ENCODE measurements around the gene SCGB3A2.
"Not testable (repeated sequence)": the region's sequence is repeated elsewhere in the genome, so short reads cannot be mapped to it uniquely, and the experiment has no call there.

The SCGB3A2 gene

DNA sequence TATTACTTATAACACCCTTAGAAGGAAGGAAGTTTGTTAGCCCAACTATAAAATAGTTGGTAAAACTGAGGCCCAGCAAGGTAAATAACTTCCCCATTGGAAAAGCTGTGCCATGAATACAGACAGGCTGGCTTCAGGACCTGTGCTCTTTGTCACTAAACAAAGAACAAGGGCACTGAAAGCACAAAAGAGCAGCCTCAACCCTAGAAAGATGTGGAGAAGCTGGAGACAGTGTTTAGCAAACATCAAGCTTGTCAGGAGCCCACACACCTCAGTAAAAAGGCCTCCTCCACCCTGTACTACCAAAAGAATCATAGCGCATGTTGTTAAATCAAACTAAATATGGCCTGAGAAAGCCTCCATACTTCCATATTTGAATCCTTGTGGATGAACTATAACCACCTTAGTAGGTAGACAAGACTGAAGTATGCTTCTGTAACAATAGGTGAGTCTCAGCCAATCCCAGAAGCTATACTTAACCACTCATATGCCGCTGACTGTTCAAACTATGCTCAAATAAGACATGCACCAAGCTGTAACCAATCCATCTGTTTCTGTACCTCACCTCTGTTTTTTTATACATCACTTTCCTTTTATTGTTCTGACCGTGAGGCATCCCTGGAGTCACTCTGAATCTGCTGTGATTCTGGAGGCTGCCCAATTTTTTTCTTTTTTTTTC is 18.4 kb upstream of the SCGB3A2 start:
- DNase-seq (ENCODE audit: extremely low spot score, insufficient read length, low read depth) = no peak
- FAIRE-seq = no peak

GRCh38 chr5:147860641-147861025 is 17.9 kb upstream of the SCGB3A2 start:
- no peak for FAIRE-seq

DNA sequence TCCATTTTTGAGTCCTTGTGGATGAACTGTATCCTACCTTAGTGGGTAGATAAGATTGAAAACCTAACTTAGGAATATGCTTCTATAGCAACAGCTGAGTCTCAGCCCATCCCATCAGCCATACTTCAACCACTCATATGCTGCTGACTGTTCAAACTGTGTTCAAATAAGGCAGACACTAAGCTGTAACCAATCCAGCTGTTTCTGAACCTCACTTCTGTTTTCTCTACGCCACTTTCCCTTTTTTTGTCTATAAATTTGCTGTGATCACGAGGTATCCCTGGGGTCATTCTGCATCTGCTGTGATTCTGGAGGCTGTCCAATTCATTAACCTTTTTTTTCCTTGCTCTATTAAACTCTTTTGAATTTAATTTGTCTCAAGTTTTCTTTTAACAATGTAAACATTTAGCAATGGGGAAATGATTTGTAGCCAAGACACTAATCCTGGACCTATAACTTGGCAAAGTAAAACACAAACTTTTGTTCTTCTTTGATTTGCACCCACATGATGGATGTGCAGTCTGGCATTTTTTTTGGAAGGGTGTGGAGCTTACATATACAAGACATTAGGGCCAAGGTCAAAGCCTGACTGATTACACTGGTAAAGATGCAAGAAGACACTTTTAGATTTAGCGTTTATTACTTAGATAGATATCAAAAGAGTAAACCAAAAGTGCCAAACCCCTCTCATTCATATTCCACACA is 14.9 kb upstream of the SCGB3A2 start:
- DNase-seq (ENCODE audit: extremely low spot score, insufficient read length, low read depth) (no peak), FAIRE-seq (no peak)

More at GRCh38 chr5:147860641-147861025, 17.9 kb upstream of the SCGB3A2 start:
- DNase-seq (ENCODE audit: extremely low spot score, insufficient read length, low read depth) = no peak

GRCh38 chr5:147869112-147869511 is 9.4 kb upstream of the SCGB3A2 start:
- FAIRE-seq (no peak), DNase-seq (ENCODE audit: extremely low spot score, insufficient read length, low read depth) (no peak)

- not testable (repeated sequence) for DNase-seq (ENCODE audit: extremely low spot score, insufficient read length, low read depth); FAIRE-seq
Measured at GRCh38 chr5:147869892-147870291, 8.6 kb upstream of the SCGB3A2 start.

- DNase-seq (ENCODE audit: extremely low spot score, insufficient read length, low read depth); FAIRE-seq: not testable (repeated sequence)
Measured at GRCh38 chr5:147871980-147872549, 6.4 kb upstream of the SCGB3A2 start.

DNA sequence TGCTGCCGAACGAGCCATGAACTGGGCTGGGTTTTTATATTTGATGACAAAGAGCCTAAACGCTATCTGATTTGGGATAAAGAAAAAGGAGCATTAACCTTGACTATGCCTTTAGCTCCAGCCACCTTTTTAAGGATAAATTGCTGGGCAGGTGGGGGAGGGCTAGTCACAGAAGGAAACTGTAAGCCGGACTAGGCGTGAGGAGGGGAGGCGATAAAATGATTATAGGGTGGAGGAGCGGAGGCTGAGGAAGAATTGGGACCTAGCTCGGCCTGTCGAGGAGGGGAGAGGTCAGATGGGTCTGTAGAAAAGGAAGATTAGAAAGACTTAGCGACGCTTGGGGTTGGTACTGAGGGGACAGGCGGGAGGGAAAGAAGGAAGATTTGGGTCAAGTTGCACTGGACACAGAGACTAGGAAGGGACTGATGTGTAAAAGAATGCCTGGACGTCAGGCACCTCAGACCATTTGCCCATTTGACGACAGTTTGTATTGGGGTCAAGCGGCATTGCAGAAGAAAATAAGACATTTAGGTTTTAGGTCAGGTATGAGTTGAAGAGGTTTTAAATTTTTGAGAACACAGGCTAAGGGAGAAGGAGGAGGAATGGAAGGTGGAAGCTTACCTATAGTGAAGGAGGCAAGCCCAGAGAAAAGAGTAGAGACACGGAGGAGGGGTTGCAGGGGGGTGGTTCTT is 5.6 kb upstream of the SCGB3A2 start:
- FAIRE-seq; DNase-seq (ENCODE audit: extremely low spot score, insufficient read length, low read depth): not testable (repeated sequence)

GRCh38 chr5:147874118-147874875 is 4.2 kb upstream of the SCGB3A2 start:
- DNase-seq (ENCODE audit: extremely low spot score, insufficient read length, low read depth); FAIRE-seq: not testable (repeated sequence)

DNA sequence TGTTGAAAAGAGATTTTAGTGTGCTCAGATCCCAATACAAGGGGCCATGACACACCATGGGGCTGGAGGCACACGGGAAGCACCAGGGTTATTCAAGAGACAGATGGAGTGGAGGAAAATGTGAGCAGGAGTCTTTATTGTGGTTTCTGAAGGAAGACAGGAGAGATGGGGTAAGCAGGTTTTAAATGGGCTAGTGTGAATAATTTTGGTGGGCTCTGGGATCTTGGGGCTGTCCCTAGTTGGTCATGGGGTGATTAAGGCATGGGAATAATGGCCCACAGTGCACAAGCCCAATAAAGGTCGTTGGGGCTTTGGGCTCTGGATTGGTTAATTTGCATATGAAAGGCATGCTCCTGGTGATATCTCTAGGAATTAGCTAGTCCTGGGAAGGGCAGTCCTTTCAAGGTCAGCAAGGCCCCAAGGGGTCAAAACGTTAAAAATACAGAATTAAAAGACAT is 3.6 kb upstream of the SCGB3A2 start:
- FAIRE-seq = no peak
- DNase-seq (ENCODE audit: extremely low spot score, insufficient read length, low read depth) = no peak

GRCh38 chr5:147876141-147876540 is 2.4 kb upstream of the SCGB3A2 start:
- FAIRE-seq = no peak
- no peak for DNase-seq (ENCODE audit: extremely low spot score, insufficient read length, low read depth)

DNA sequence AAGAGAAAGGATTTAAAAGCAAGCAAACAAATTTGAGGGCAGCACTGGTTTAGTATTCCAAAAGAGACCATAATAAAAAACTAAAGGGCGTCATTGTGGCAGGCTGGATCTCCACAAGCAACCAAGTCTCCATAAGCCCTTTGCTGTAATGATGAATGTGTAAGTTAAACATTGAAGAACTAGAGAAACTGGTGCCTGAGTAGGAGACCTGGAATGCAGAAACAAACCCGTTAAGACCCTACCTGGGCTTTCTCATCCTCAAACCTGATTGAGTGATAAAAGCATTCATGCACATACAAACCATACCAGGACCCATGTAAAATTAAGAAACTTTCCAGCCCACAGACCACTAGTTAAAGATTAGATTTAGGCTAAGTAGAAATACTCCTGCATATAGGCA is 1.9 kb upstream of the SCGB3A2 start:
- DNase-seq (ENCODE audit: extremely low spot score, insufficient read length, low read depth) (no peak), FAIRE-seq (no peak)

DNA sequence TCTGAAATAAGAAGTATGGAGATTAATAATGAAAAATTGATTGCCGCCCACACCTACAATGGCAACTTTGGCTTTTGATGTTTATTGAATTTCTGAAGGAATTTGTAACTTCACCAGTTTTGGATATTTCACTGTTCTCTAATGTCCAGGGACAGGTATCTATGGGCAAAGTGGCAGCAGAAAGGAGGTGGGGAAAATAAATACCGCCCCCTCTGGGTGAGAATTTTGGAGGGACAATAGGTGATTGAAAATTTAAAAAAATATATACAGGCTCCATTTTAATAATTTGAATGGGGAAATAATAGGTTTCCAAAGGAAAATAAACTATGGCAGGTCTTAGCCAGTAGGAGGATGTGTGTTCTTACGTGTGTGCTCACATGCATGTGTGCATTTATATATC is 1.3 kb downstream of the SCGB3A2 start:
- FAIRE-seq (no peak), DNase-seq (ENCODE audit: extremely low spot score, insufficient read length, low read depth) (no peak)

GRCh38 chr5:147880487-147880886 is 2.0 kb downstream of the SCGB3A2 start:
- FAIRE-seq (no peak), DNase-seq (ENCODE audit: extremely low spot score, insufficient read length, low read depth) (no peak)

GRCh38 chr5:147882586-147883313 is 4.2 kb downstream of the SCGB3A2 start:
- DNase-seq (ENCODE audit: extremely low spot score, insufficient read length, low read depth) (no peak), FAIRE-seq (no peak)

- no peak for FAIRE-seq
- DNase-seq (ENCODE audit: extremely low spot score, insufficient read length, low read depth) = no peak
Measured at GRCh38 chr5:147887026-147887627, 8.6 kb downstream of the SCGB3A2 start.

DNA sequence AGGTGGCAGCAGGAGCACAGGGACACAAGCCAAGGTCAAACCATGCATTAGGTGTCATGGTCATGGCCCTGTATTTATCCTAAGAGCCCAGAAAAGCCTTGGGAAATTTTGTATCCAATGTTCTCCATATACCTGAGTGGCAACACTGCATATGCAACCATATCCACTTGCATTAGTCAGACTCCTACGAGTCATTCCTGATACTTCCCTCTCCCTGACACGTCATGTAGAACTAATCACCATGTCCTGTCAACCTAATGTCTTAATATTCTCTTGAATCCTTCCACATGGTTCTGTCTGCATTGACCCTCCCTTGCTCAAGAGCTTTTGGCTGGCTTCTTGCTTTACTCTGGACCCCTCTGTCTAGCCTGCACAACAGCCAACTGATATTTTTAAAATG is 9.4 kb downstream of the SCGB3A2 start:
- no peak for FAIRE-seq

DNA sequence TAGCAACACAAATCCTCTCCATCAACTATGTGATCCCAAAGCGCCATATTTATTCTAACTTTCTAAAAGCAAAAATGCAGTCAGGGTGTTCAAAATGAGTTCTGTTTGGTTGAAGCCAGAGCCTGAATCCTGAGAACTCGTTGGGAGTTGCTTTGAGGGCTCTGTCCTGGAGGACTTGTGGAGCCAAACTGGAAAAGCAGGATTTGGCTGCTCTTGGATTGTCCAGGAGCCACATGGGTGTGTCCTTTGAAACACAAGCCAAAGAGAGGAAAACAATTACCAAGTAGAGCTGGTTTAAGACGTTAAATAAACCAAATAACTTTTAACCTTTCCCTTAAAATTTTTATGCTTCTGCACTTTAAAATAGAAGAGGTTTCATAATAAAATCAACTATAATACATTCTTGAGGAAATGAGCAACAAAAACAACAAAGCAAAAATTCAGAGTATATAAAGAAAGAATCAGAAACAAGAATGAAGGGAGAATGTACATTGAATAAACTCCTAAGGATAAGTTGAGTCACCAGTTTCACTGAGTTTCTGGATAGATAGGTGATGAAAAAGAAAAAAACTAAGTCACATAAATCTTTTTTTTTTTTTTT is 14.3 kb downstream of the SCGB3A2 start:
- DNase-seq (ENCODE audit: extremely low spot score, insufficient read length, low read depth) = no peak
- no peak for FAIRE-seq

More for the DNA sequence above, 9.4 kb downstream of the SCGB3A2 start:
- no peak for DNase-seq (ENCODE audit: extremely low spot score, insufficient read length, low read depth)

DNA sequence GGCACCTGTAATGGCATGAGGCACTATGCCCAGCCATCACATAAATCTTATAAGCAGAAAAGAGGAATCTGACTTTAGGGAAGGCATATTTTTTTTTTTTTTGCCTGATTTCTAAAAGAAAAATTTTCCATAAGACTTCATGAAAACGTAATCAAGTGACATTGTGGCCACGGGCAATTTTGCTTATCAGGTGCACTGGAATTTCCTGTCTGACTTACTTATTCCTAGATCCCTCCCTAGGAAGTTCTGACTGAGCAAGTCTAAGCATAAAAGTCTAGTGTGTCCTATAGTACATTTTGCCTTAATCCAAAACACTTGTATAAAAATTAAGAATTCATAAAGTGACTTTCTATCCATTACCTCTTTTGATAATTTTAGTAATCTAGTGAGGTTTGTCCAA is 15.3 kb downstream of the SCGB3A2 start:
- DNase-seq (ENCODE audit: extremely low spot score, insufficient read length, low read depth) (no peak), FAIRE-seq (no peak)
